Adipocyte (in vitro differentiated cells): ENCODE measurements around the gene AQP9.
A peak's percentile ranks its signal among the peaks of the same experiment; 100 is the strongest.
"Not testable (repeated sequence)": the region's sequence is repeated elsewhere in the genome, so short reads cannot be mapped to it uniquely, and the experiment has no call there.

Source experiments
- DNase-seq: peaks from one replicate; pipeline ENCODE4 v3.0.0-alpha.2; 2015; ENCODE audit warnings: low read depth
- H3K27me3 ChIP-seq: replicated peaks from 2 replicates; pipeline ENCODE4 v1.7.0; 2013; ENCODE audit warnings: mild to moderate bottlenecking, low read length, moderate library complexity; ENCODE audit not compliant: control insufficient read depth, insufficient read depth
- H3K36me3 ChIP-seq: 2 replicates; pipeline ENCODE4 v1.7.0; 2013; ENCODE audit warnings: low read length, mild to moderate bottlenecking, moderate library complexity; ENCODE audit not compliant: control insufficient read depth, insufficient read depth, severe bottlenecking
- H3K4me1 ChIP-seq: 2 replicates; pipeline ENCODE4 v1.7.0; 2013; ENCODE audit warnings: mild to moderate bottlenecking, low read length, moderate library complexity; ENCODE audit not compliant: control insufficient read depth, insufficient read depth
- H3K4me3 ChIP-seq: 2 replicates; pipeline ENCODE4 v1.7.0; 2013; ENCODE audit warnings: mild to moderate bottlenecking, low read length, moderate library complexity
- H3K9ac ChIP-seq: 2 replicates; pipeline ENCODE4 v1.7.0; 2013; ENCODE audit warnings: mild to moderate bottlenecking, low read length, moderate library complexity
- H3K9me3 ChIP-seq: 2 replicates; pipeline ENCODE4 v1.7.0; 2013; ENCODE audit warnings: mild to moderate bottlenecking, low read length, moderate library complexity; ENCODE audit not compliant: control insufficient read depth

AQP9 gene

DNA sequence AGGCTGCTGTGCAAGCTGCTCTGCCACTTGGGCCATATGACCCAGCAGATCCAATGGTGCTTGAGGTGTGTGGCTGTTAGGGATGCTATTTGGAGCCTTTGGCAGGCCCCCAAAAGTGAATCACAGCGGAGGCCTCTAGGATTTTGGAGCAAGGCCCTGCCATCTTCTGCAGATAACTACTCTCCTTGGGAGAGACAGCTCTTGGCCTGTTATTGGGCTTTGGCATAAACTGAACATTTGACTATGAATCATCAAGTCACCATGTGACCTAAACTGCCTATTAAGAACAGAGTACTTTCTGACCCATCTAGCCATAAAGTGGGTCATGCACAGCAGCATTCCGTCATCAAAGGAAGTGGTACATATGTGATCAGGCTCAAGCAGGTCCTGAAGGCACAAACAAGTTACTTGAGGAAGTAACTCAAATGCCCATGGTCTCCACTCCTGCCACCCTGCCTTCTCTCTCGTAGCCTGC lies 70.9 kb downstream of the AQP9 start:
- H3K9ac ChIP-seq: peak overlapping the region; percentile 37
- not testable (repeated sequence) for H3K27me3 ChIP-seq, H3K9me3 ChIP-seq, H3K36me3 ChIP-seq, DNase-seq, H3K4me3 ChIP-seq
- peaks cover 39% of the 10 kb centered on the region for H3K4me1 ChIP-seq

DNA sequence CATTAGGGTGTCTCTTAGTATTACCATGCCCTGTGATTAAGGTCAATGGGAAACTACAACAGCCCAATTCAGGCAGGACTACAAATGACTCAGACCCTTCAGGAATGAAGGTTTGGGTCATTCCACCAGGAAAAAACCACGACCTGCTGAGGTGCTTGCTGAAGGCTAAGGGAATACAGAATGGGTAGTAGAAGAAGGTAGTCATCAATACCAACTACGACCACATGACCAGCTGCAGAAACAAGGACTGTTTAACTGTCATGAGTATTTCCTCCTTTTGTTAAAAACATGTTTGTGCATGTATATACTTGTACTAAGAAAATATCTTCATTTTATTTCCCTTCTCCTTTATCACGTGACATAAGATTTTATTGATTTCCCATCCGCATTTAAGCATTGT lies 71.8 kb downstream of the AQP9 start:
- not testable (repeated sequence) for H3K9me3 ChIP-seq, H3K4me3 ChIP-seq, H3K9ac ChIP-seq, H3K27me3 ChIP-seq, DNase-seq, H3K36me3 ChIP-seq
- peaks cover 40% of the 10 kb centered on the region for H3K4me1 ChIP-seq

DNA sequence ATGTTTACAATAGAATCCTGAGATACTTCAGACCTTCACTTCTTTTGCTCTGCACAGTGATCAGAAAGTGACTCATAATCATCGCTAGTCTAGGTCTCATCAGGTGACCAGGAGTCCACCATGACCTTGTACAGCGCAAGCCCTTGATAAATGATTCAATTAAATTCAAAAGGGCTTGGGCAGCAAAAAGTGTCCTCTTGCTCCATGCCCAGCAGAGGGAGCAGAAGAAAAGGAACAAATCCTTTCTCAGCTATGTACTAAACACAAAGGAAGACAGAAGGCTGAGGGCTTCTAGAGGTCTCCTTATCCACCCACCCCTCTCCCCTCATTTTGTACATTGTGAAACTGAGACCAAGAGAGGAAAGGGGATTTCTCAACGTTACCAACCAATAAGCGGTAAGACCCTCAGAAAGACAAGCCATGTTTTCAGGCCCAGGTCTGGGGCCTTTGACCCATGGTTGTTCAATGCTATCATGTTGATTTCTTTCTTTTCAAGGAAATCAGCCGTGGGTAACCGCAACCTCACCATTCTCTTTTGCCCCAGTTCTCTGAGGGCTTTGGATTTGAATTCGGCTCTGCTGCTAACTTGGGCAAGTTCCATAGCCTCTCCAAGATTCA lies 74.8 kb downstream of the AQP9 start:
- H3K9me3 ChIP-seq: no peaks in the 10 kb centered on the region
- peak; percentile 77 for DNase-seq
- peaks cover 41% of the 10 kb centered on the region for H3K4me1 ChIP-seq
- peak overlapping the region; percentile 75 for H3K9ac ChIP-seq
- H3K27me3 ChIP-seq: no peaks in the 10 kb centered on the region
- no peaks in the 10 kb centered on the region for H3K36me3 ChIP-seq
- no peak overlapping the region for H3K4me3 ChIP-seq

GRCh38 chr15:58213587-58214338 lies 75.6 kb downstream of the AQP9 start:
- no peaks in the 10 kb centered on the region for H3K27me3 ChIP-seq
- H3K4me1 ChIP-seq: peaks cover 35% of the 10 kb centered on the region
- H3K4me3 ChIP-seq: no peak overlapping the region
- peak; percentile 65 for DNase-seq
- no peaks in the 10 kb centered on the region for H3K36me3 ChIP-seq
- H3K9me3 ChIP-seq: no peaks in the 10 kb centered on the region
- peak overlapping the region; percentile 75 for H3K9ac ChIP-seq

GRCh38 chr15:58214591-58215340 lies 76.6 kb downstream of the AQP9 start:
- Histone ChIP-seq H3K36me3 (no peaks in the 10 kb centered on the region), H3K9me3 (peaks cover 5% of the 10 kb centered on the region), H3K4me1 (peaks cover 27% of the 10 kb centered on the region), H3K27me3 (no peaks in the 10 kb centered on the region), H3K4me3 (no peak overlapping the region), H3K9ac (peak overlapping the region; percentile 8)
- no peak for DNase-seq

GRCh38 chr15:58217460-58217859 lies 79.3 kb downstream of the AQP9 start:
- no peak for DNase-seq
- Histone ChIP-seq H3K36me3 (no peaks in the 10 kb centered on the region), H3K27me3 (no peaks in the 10 kb centered on the region), H3K9me3 (peaks cover 6% of the 10 kb centered on the region), H3K4me3 (no peak overlapping the region), H3K4me1 (peaks cover 26% of the 10 kb centered on the region), H3K9ac (no peak overlapping the region)

DNA sequence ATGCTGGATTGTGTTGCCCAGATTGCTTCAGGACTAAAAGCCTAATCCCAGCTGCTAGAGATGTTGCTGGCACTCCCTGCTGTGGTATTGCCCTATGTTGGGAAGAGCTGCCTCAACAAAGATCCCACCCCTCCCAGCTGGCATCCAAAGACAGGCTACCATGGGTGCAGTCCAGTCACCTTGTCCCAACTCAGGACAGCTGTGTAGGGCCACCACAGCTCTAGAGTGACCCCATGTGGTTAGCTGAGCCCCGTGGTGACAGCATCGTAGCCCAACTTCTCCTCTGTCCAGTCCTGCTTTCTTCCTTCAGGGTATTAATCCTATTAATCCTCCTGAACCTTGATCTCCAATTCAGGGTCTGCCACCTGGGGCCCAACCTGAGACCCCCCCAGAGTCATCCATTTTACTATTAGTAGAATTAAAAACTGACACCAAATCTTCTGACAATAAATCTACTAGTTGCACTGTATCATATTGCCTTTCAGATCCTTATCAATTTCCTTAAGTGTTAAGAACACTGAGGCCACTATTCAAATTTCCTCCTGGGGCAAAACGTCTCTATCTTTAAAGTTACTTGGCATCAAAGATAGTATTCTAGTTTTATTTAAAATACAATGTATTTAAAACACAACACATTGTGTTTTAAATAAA lies 83.5 kb downstream of the AQP9 start:
- Histone ChIP-seq H3K9ac (peak overlapping the region; percentile 4), H3K27me3 (no peaks in the 10 kb centered on the region), H3K4me3 (no peak overlapping the region), H3K4me1 (peaks cover 14% of the 10 kb centered on the region), H3K36me3 (no peaks in the 10 kb centered on the region), H3K9me3 (peaks cover 6% of the 10 kb centered on the region)
- DNase-seq: peak; percentile 34

DNA sequence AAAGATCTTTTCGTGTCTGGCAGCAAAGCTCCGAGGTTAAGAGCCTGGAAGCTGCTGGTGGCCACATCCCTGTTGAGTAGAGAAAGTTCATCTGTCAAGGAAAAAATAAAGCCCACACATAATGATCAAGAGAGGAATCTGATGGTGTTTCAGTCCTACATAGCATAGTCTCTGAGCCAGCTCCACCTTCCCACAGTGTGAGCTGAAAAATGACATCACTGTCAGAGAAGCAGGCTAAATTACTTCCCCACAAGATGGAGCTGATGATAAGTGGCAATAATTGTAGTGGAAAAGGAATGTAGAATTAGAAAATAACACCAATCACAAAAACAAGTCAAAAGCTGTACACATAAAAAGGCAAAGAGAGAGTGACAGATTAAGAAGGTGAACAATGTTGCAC lies 84.5 kb downstream of the AQP9 start:
- Histone ChIP-seq H3K9me3 (peaks cover 6% of the 10 kb centered on the region), H3K9ac (no peak overlapping the region), H3K4me1 (peaks cover 14% of the 10 kb centered on the region), H3K4me3 (no peak overlapping the region), H3K27me3 (no peaks in the 10 kb centered on the region), H3K36me3 (no peaks in the 10 kb centered on the region)
- DNase-seq: peak; percentile 31

DNA sequence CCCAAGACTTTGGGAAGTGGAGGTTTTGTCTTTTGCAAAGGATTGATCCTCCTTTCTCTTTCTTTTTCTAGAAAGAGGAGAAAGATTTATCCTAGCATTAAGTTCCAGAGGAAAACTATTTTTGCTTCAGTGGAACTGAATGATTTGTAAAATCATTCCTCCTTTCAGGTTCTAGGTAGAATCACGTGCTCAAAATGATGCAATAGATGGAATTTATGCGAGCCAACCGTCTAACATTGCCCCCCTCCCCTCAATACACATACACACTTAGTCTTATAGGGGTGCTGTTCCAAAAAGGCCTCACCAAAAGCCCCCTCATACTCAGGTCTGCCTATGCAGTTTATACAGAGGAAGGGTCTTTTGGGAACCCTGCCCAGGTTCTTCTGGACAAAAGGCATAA lies 85.3 kb downstream of the AQP9 start:
- DNase-seq: no peak
- Histone ChIP-seq H3K4me1 (peaks cover 21% of the 10 kb centered on the region), H3K9ac (no peak overlapping the region), H3K9me3 (peaks cover 6% of the 10 kb centered on the region), H3K4me3 (no peak overlapping the region), H3K27me3 (no peaks in the 10 kb centered on the region), H3K36me3 (no peaks in the 10 kb centered on the region)

DNA sequence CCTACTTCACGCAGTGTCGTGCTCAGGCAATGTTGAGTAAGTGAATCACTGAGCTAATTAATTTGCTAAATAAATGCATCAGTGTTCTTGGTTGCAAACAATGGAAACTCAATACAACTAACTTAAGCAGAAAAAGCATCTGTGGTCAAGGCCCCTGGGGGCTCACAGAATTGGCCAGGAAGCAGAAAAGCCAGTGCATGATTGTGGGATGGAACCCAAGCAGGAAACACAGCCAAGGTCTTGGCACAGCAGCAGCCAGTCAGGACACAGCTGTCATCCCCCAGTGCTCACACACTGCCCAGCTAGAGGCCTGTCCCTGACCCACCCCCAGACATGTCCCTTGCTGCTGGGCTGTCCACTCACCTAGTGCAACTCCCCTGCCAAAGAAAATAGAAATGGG lies 85.9 kb downstream of the AQP9 start:
- no peaks in the 10 kb centered on the region for H3K27me3 ChIP-seq
- H3K9me3 ChIP-seq: peaks cover 6% of the 10 kb centered on the region
- H3K9ac ChIP-seq: no peak overlapping the region
- H3K36me3 ChIP-seq: no peaks in the 10 kb centered on the region
- H3K4me3 ChIP-seq: no peak overlapping the region
- peaks cover 27% of the 10 kb centered on the region for H3K4me1 ChIP-seq
- DNase-seq: peak; percentile 41
